DOHH2 (cell line): ENCODE results near the gene PP2D1.

Experiments used
- H3F3A ChIP-seq: fragments of 200-600 bp; sonication (generic), shearing (Covaris generic); 2 replicates; pipeline ENCODE4 v1.6.0; 2016; ENCODE audit warnings: antibody characterized with exemption, mild to moderate bottlenecking; ENCODE audit not compliant: control insufficient read depth, insufficient read depth
- H3K27ac ChIP-seq: fragments of 200-600 bp; sonication (generic); 2 replicates; pipeline ENCODE4 v1.5.1; 2014; ENCODE audit warnings: low read depth, mild to moderate bottlenecking, low read length, moderate library complexity
- H3K27me3 ChIP-seq: fragments of 200-600 bp; sonication (generic); 2 replicates; pipeline ENCODE4 v1.6.1; 2014; ENCODE audit warnings: mild to moderate bottlenecking, low read length, mixed read lengths; ENCODE audit not compliant: control insufficient read depth
- H3K36me3 ChIP-seq: fragments of 200-600 bp; sonication (generic); 2 replicates; pipeline ENCODE4 v1.6.1; 2014; ENCODE audit warnings: mild to moderate bottlenecking, low read length, moderate library complexity, mixed read lengths; ENCODE audit not compliant: control insufficient read depth
- H3K4me1 ChIP-seq: fragments of 200-600 bp; sonication (generic); 2 replicates; pipeline ENCODE4 v1.6.1; 2014; ENCODE audit warnings: mild to moderate bottlenecking, low read length, mixed read lengths; ENCODE audit not compliant: control insufficient read depth
- H3K4me2 ChIP-seq: fragments of 200-600 bp; sonication (generic); 2 replicates; pipeline ENCODE4 v1.6.0; 2014; ENCODE audit warnings: mild to moderate bottlenecking, low read length, moderate library complexity
- H3K4me3 ChIP-seq: fragments of 200-600 bp; sonication (generic); 2 replicates; pipeline ENCODE4 v1.5.1; 2014; ENCODE audit warnings: mild to moderate bottlenecking, low read length, mixed read lengths
- H3K79me2 ChIP-seq: fragments of 200-600 bp; sonication (generic); 2 replicates; pipeline ENCODE4 v1.6.1; 2014; ENCODE audit warnings: mild to moderate bottlenecking, low read length, mixed read lengths; ENCODE audit not compliant: control insufficient read depth
- H3K9me2 ChIP-seq: fragments of 200-600 bp; sonication (generic); replicated peaks from 2 replicates; pipeline ENCODE4 v1.6.1; 2014; ENCODE audit warnings: mild to moderate bottlenecking, low read length, mixed read lengths; ENCODE audit not compliant: control insufficient read depth
- H3K9me3 ChIP-seq: fragments of 200-600 bp; sonication (generic); 2 replicates; pipeline ENCODE4 v1.6.1; 2014; ENCODE audit warnings: antibody characterized with exemption, low read length, mixed read lengths; ENCODE audit not compliant: control insufficient read depth, insufficient read depth
- H4K20me1 ChIP-seq: fragments of 200-600 bp; sonication (generic); 2 replicates; pipeline ENCODE4 v1.6.0; 2014; ENCODE audit warnings: low read depth, mild to moderate bottlenecking, antibody characterized with exemption, low read length, moderate library complexity; ENCODE audit not compliant: control insufficient read depth, insufficient read depth
- CTCF ChIP-seq: fragments of 200-600 bp; sonication (generic); IDR thresholded peaks from one replicate; pipeline ENCODE4 v1.5.1; 2014; ENCODE audit warnings: antibody characterized with exemption, mild to moderate bottlenecking, low read depth, low read length; ENCODE audit not compliant: poor library complexity, severe bottlenecking
- EZH2phosphoT487 ChIP-seq: fragments of 200-600 bp; sonication (generic); IDR thresholded peaks from 2 replicates; pipeline ENCODE4 v1.6.1; 2017; ENCODE audit warnings: borderline replicate concordance, mild to moderate bottlenecking, antibody characterized with exemption, low read length, moderate library complexity, mixed read lengths

PP2D1 gene

DNA sequence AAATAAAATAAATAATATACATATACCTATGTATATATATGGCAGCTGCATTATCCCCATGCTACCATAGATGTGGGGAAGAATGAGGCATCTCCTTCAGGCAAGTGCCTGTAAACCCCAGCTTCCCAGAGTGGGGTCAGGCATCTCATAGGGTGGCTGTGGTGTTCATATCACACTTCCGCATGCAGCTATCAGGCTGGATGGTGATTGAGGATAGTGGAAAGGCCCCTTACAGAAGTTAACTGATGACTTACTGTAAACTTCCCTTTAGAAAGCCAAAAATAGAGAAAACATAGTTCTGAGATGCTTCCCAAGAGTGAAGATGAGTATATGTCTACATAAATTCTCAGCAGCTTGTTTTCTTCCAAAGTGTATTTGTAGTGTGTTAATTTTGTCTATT, 3.5 kb upstream of the PP2D1 start:
- no peaks in the 10 kb centered on the region; the same call in 1 of the 2 replicates for H3F3A ChIP-seq
- no peak overlapping the region for H3K27ac ChIP-seq
- H3K27me3 ChIP-seq, result no peaks in the 10 kb centered on the region
- H3K4me3 ChIP-seq, result no peak overlapping the region
- TF ChIP-seq EZH2phosphoT487 (no peak), CTCF (no peak)
- H3K79me2 ChIP-seq, result no peaks in the 10 kb centered on the region
- H4K20me1 ChIP-seq, result no peaks in the 10 kb centered on the region
- no peak overlapping the region for H3K4me2 ChIP-seq
- no peaks in the 10 kb centered on the region for H3K9me2 ChIP-seq
- no peaks in the 10 kb centered on the region for H3K4me1 ChIP-seq
- no peaks in the 10 kb centered on the region for H3K9me3 ChIP-seq
- H3K36me3 ChIP-seq, result no peaks in the 10 kb centered on the region

DNA sequence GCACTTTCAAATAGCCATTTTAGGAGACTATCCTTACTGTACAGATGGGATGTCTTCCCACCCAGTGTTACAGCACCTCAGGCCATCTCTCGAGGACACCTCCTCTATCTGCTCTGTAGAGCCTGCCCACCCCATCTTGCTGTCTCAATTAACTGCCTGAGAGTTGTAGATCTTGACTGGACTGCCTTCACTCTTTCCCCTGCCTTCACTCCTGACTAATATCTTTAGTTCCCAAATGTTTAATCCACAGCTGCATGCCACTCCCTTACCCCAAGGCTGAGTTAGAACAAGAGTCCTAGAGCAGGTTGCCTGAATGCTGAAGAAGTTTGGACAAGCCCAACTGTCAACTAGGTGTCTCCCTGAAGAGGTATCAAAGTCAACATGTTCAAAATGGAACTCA, 1.3 kb upstream of the PP2D1 start:
- Histone ChIP-seq H3F3A (no peaks in the 10 kb centered on the region; the same call in 1 of the 2 replicates), H3K4me3 (no peak overlapping the region), H4K20me1 (no peaks in the 10 kb centered on the region), H3K9me3 (no peaks in the 10 kb centered on the region), H3K4me1 (no peaks in the 10 kb centered on the region), H3K4me2 (no peak overlapping the region), H3K27me3 (no peaks in the 10 kb centered on the region), H3K27ac (no peak overlapping the region), H3K9me2 (no peaks in the 10 kb centered on the region), H3K36me3 (no peaks in the 10 kb centered on the region), H3K79me2 (no peaks in the 10 kb centered on the region)
- no peak for TF ChIP-seq EZH2phosphoT487
- TF ChIP-seq CTCF, result no peak

- Histone ChIP-seq H3K36me3 (no peaks in the 10 kb centered on the region), H4K20me1 (no peaks in the 10 kb centered on the region)
- TF ChIP-seq EZH2phosphoT487, result no peak
- no peak for TF ChIP-seq CTCF
These were observed 3.4 kb downstream of the PP2D1 start for GRCh38 chr3:20008646-20009045.

GRCh38 chr3:20007960-20008359, 4.1 kb downstream of the PP2D1 start:
- Histone ChIP-seq H3F3A (no peaks in the 10 kb centered on the region), H3K27me3 (no peaks in the 10 kb centered on the region), H3K9me3 (no peaks in the 10 kb centered on the region), H3K4me1 (no peaks in the 10 kb centered on the region), H3K4me2 (no peak overlapping the region), H3K9me2 (no peaks in the 10 kb centered on the region), H3K4me3 (no peak overlapping the region), H3K36me3 (no peaks in the 10 kb centered on the region), H4K20me1 (no peaks in the 10 kb centered on the region), H3K27ac (no peak overlapping the region), H3K79me2 (no peaks in the 10 kb centered on the region)
- no peak for TF ChIP-seq EZH2phosphoT487

More at GRCh38 chr3:20008646-20009045, 3.4 kb downstream of the PP2D1 start:
- Histone ChIP-seq H3F3A (no peaks in the 10 kb centered on the region), H3K9me3 (no peaks in the 10 kb centered on the region), H3K4me3 (no peak overlapping the region), H3K27me3 (no peaks in the 10 kb centered on the region), H3K9me2 (no peaks in the 10 kb centered on the region), H3K4me2 (no peak overlapping the region), H3K27ac (no peak overlapping the region), H3K79me2 (no peaks in the 10 kb centered on the region), H3K4me1 (no peaks in the 10 kb centered on the region)
